NCI-H526 treated with DMSO at 0.1 percent for 48 hours (cell line): ENCODE measurements around the gene ZCCHC3.
"Not testable (repeated sequence)": the region's sequence is repeated elsewhere in the genome, so short reads cannot be mapped to it uniquely, and the experiment has no call there.

Experiments used
- DNase-seq: peaks from one replicate; lab custom pipeline; 2025; lab: John Stamatoyannopoulos, UW

ZCCHC3 gene

GRCh38 chr20:297098-297924 is at the start of gene ZCCHC3:
TSS of gene ZCCHC3 (plus strand) at chr20:297570. CDS start at chr20:297587, 17 bp downstream.
- peak; percentile 88 for DNase-seq

GRCh38 chr20:251354-251753 is 46.0 kb upstream of the ZCCHC3 start:
- peak; percentile 16 for DNase-seq

- DNase-seq, result no peak
Observed at GRCh38 chr20:252801-253200, 44.6 kb upstream of the ZCCHC3 start.

GRCh38 chr20:253447-253846 is 43.9 kb upstream of the ZCCHC3 start:
- DNase-seq, result not testable (repeated sequence)

- DNase-seq, result no peak
Observed at GRCh38 chr20:257419-257818, 40.0 kb upstream of the ZCCHC3 start, which contains the start of gene DEFB132. TSS of gene DEFB132 (plus strand) at chr20:257724. CDS start at chr20:257779, 55 bp downstream.

- no peak for DNase-seq
Observed at GRCh38 chr20:258269-258858, 39.0 kb upstream of the ZCCHC3 start.

GRCh38 chr20:258963-259362 is 38.4 kb upstream of the ZCCHC3 start:
- DNase-seq, result no peak

- no peak for DNase-seq
Observed at GRCh38 chr20:259981-260380, 37.4 kb upstream of the ZCCHC3 start.

- no peak for DNase-seq
Observed at GRCh38 chr20:263701-264100, 33.7 kb upstream of the ZCCHC3 start.

GRCh38 chr20:266596-267562 is 30.5 kb upstream of the ZCCHC3 start:
- DNase-seq, result peak; percentile 77

- DNase-seq, result no peak
Observed at GRCh38 chr20:270517-270916, 26.9 kb upstream of the ZCCHC3 start.

GRCh38 chr20:271069-271468 is 26.3 kb upstream of the ZCCHC3 start:
- no peak for DNase-seq

- no peak for DNase-seq
Observed at GRCh38 chr20:271528-271927, 25.8 kb upstream of the ZCCHC3 start.

GRCh38 chr20:272718-273117 is 24.7 kb upstream of the ZCCHC3 start:
- DNase-seq, result no peak

- no peak for DNase-seq
Observed at GRCh38 chr20:273884-274283, 23.5 kb upstream of the ZCCHC3 start.

- DNase-seq, result no peak
Observed at GRCh38 chr20:275791-276190, 21.6 kb upstream of the ZCCHC3 start.

- DNase-seq, result no peak
Observed at GRCh38 chr20:276620-277495, 20.5 kb upstream of the ZCCHC3 start.

GRCh38 chr20:277496-277781 is 19.9 kb upstream of the ZCCHC3 start:
- DNase-seq, result no peak

GRCh38 chr20:278181-278580 is 19.2 kb upstream of the ZCCHC3 start:
- DNase-seq, result no peak

GRCh38 chr20:278607-279571 is 18.5 kb upstream of the ZCCHC3 start:
- no peak for DNase-seq
